Kidney (tissue), 14 donors: ENCODE measurements around the gene HES5. TPM values are rescaled to one million over a fixed set of nuclear protein-coding genes. Genes with fewer than 3 reads are reported as not detected.

Source experiments
- DNase-seq, 5 donors: peaks; one replicate each; pipeline ENCODE4 v3.0.0-alpha.2; 2013 to 2020
- FAIRE-seq: peaks from 2 replicates; lab custom pipeline; 2012; peaks lifted over from hg19 to GRCh38; lab: Jason Lieb, UNC
- H3K27ac ChIP-seq, 2 donors: one replicate each; pipeline ENCODE4 v1.7.0; 2013; ENCODE audit warnings: low read depth in 2 of 2, low read length in 2 of 2, inconsistent platforms in 1 of 2
- H3K27me3 ChIP-seq: one replicate; pipeline ENCODE4 v1.7.1; 2013; ENCODE audit warnings: low read length, inconsistent platforms; ENCODE audit not compliant: control insufficient read depth, insufficient read depth
- H3K36me3 ChIP-seq, 3 donors: one replicate each; pipeline versions ENCODE4 v1.7.0 to v1.7.1; 2013; ENCODE audit warnings: low read length in 3 of 3, control low read depth in 1 of 3, inconsistent platforms in 1 of 3; ENCODE audit not compliant: insufficient read depth in 3 of 3, control insufficient read depth in 2 of 3
- H3K4me1 ChIP-seq, 3 donors: one replicate each; pipeline versions ENCODE4 v1.7.0 to v1.7.1; 2013; ENCODE audit warnings: low read length in 3 of 3, inconsistent platforms in 1 of 3, low read depth in 1 of 3; ENCODE audit not compliant: control insufficient read depth in 2 of 3, insufficient read depth in 2 of 3
- H3K4me3 ChIP-seq, 3 donors: one replicate each; pipeline versions ENCODE4 v1.7.0 to v1.8.1; 2013; ENCODE audit warnings: low read length in 3 of 3, control low read depth in 1 of 3, inconsistent platforms in 1 of 3
- H3K9ac ChIP-seq, 3 donors: one replicate each; pipeline versions ENCODE4 v1.7.0 to v1.7.1; 2013; ENCODE audit warnings: low read length in 3 of 3, control low read depth in 1 of 3, inconsistent platforms in 1 of 3
- H3K9me3 ChIP-seq, 3 donors: one replicate each; pipeline versions ENCODE4 v1.7.0 to v1.7.1; 2013; ENCODE audit warnings: low read length in 3 of 3, control low read depth in 1 of 3, inconsistent platforms in 1 of 3; ENCODE audit not compliant: control insufficient read depth in 2 of 3, insufficient read depth in 1 of 3
- CTCF ChIP-seq: IDR thresholded peaks from 3 replicates; pipeline ENCODE4 v1.5.1; 2012; ENCODE audit warnings: mild to moderate bottlenecking, moderate library complexity, borderline replicate concordance; ENCODE audit not compliant: insufficient read depth; ENCODE audit errors: extremely low read depth
- intact Hi-C: fragments of 100-400 bp; cut with DNase I; formaldehyde crosslinking; loops from one replicate; pipeline ENCODE4 v1.11.1; 2022
- polyA plus RNA-seq: library from polyadenylated mRNA; stranded (reverse); fragments of 350-450 nt; fragmentation: Illumina TruSeq; extraction: RNeasy Lipid Tissue Mini Kit (QIAGEN cat#74804); gene quantifications from one replicate; pipeline ENCODE4 v1.2.3, GENCODE V29; 2014; ENCODE audit warnings: low read depth, low replicate concordance; ENCODE audit not compliant: insufficient read depth
- total RNA-seq: library from RNA; stranded (reverse); fragmentation: NEBNext Ultra II Directional; extraction: Animal tissue kit (Norgen Biotek cat#: 25700); gene quantifications from one replicate; pipeline ENCODE4 v1.2.1, GENCODE V29; 2021
- donor health status: control.
- donor health status: control.
- donor health status: control.
- donor health status: control.
- donor health status: control.
- donor health status: DM: yes; HTN: yes; CAD: no.
- donor health status: Normal renal cell carcinoma (clear cell type).

Gene HES5
- total and polyA plus RNA-seq, 2 donors from 2014 or later: 0.44 TPM; not detected in 1

GRCh38 chr1:2522230-2522629 is 7.8 kb downstream of the HES5 start:
- TF ChIP-seq CTCF: no peak
- intact Hi-C loops: no loop called here
- FAIRE-seq: no peak
- H3K27me3 ChIP-seq: no peaks in the 10 kb centered on the region
- no peak overlapping the region for H3K4me3 ChIP-seq
- peaks cover 0 to 21% (median 7%) of the 10 kb centered on the region in 3 donors for H3K4me1 ChIP-seq
- no peak overlapping the region for H3K27ac ChIP-seq
- no peaks in the 10 kb centered on the region for H3K9me3 ChIP-seq
- no peak overlapping the region for H3K9ac ChIP-seq
- H3K36me3 ChIP-seq: peaks cover 2 to 42% (median 21%) of the 10 kb centered on the region in 3 donors
- no peak for DNase-seq

GRCh38 chr1:2520806-2521205 is 9.3 kb downstream of the HES5 start:
- H3K36me3 ChIP-seq: peaks cover 2 to 48% (median 28%) of the 10 kb centered on the region in 3 donors
- H3K27me3 ChIP-seq: no peaks in the 10 kb centered on the region
- no peaks in the 10 kb centered on the region for H3K9me3 ChIP-seq
- H3K9ac ChIP-seq: no peak overlapping the region
- peaks cover 0 to 17% (median 7%) of the 10 kb centered on the region in 3 donors for H3K4me1 ChIP-seq
- DNase-seq (no peak), FAIRE-seq (no peak)
- H3K27ac ChIP-seq: no peak overlapping the region
- no peak for TF ChIP-seq CTCF
- intact Hi-C loops: no loop called here
- no peak overlapping the region for H3K4me3 ChIP-seq

DNA sequence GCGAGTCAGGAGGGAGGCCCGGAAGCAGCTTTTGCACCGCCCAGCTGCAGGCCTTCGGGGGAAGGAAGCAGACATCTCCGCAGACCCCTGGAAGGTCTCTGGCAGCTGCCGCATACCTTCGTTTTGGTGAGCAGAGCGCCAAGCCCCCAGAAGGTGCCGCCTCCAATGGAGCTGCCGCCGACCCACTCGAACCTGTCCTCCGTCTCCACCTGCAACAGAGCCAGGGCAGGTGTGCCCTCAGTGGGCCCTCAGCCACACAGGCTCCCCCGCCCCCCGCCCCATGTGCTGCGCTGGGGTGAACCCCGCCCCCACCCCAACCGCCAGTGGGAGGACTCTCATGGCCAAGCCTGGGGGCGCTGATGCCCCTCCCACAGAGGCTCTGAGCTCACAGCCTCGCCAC is 9.9 kb downstream of the HES5 start:
- DNase-seq: no peak
- no peak overlapping the region for H3K9ac ChIP-seq
- no peak overlapping the region for H3K27ac ChIP-seq
- no peak for FAIRE-seq
- H3K27me3 ChIP-seq: no peaks in the 10 kb centered on the region
- peaks cover 0 to 13% (median 7%) of the 10 kb centered on the region in 3 donors for H3K4me1 ChIP-seq
- intact Hi-C loops: no loop called here
- H3K4me3 ChIP-seq: no peak overlapping the region
- H3K9me3 ChIP-seq: no peaks in the 10 kb centered on the region
- no peak for TF ChIP-seq CTCF
- peaks cover 2 to 48% (median 32%) of the 10 kb centered on the region in 3 donors for H3K36me3 ChIP-seq

- Histone ChIP-seq H3K9ac (no peak overlapping the region), H3K36me3 (peaks cover 2 to 53% (median 35%) of the 10 kb centered on the region in 3 donors), H3K27me3 (no peaks in the 10 kb centered on the region), H3K9me3 (no peaks in the 10 kb centered on the region), H3K27ac (no peak overlapping the region), H3K4me3 (no peak overlapping the region), H3K4me1 (peaks cover 0 to 8% (median 3%) of the 10 kb centered on the region in 3 donors)
- no peak for TF ChIP-seq CTCF
- intact Hi-C loops: no loop called here
- FAIRE-seq (no peak), DNase-seq (no peak)
These were observed 10.3 kb downstream of the HES5 start for GRCh38 chr1:2519729-2520128.
